SK-N-SH treated with all-trans-retinoic acid at 6 μM for 48 hours (cell line): ENCODE data around the gene HIVEP3.

Source experiments
- ATAC-seq: fragments of 200-7000 bp; cut with Tn5 transposase; 3 replicates; pipeline ENCODE4 v1.9.1; 2020; ENCODE audit warnings: mild to moderate bottlenecking, moderate library complexity
- BACH2 ChIP-seq: fragments of 250-450 bp; sonication (Bioruptor Pico); IDR thresholded peaks from 2 replicates; pipeline ENCODE4 v1.9.0; 2021; ENCODE audit warnings: mild to moderate bottlenecking, borderline replicate concordance
- CSDC2 ChIP-seq: fragments of 250-450 bp; sonication (Bioruptor Pico); IDR thresholded peaks from 2 replicates; pipeline ENCODE4 v1.5.0; 2020; ENCODE audit warnings: mild to moderate bottlenecking, moderate library complexity
- ESRRG ChIP-seq: fragments of 250-450 bp; sonication (Bioruptor Pico); IDR thresholded peaks from 2 replicates; pipeline ENCODE4 v1.6.1; 2021; ENCODE audit warnings: mild to moderate bottlenecking
- GLIS3 ChIP-seq: fragments of 250-450 bp; sonication (Bioruptor Pico); IDR thresholded peaks from 2 replicates; pipeline ENCODE4 v1.5.0; 2020; ENCODE audit warnings: mild to moderate bottlenecking, moderate library complexity
- ISL1 ChIP-seq: fragments of 250-450 bp; sonication (Bioruptor Pico); IDR thresholded peaks from 2 replicates; pipeline ENCODE4 v2.1.2; 2022; ENCODE audit warnings: mild to moderate bottlenecking, moderate library complexity
- OSR1 ChIP-seq: fragments of 250-450 bp; sonication (Bioruptor Pico); IDR thresholded peaks from 2 replicates; pipeline ENCODE4 v1.8.0; 2022; ENCODE audit warnings: moderate library complexity, mild to moderate bottlenecking, inconsistent platforms
- PPARA ChIP-seq: fragments of 250-450 bp; sonication (Bioruptor Pico); IDR thresholded peaks from 2 replicates; pipeline ENCODE4 v1.5.0; 2020; ENCODE audit warnings: mild to moderate bottlenecking, borderline replicate concordance
- RARB ChIP-seq: fragments of 250-450 bp; sonication (Bioruptor Pico); IDR thresholded peaks from 2 replicates; pipeline ENCODE4 v1.8.0; 2021; ENCODE audit warnings: mild to moderate bottlenecking, moderate library complexity
- SNAI2 ChIP-seq: fragments of 250-450 bp; sonication (Bioruptor Pico); IDR thresholded peaks from 2 replicates; pipeline ENCODE4 v1.5.0; 2020; ENCODE audit warnings: mild to moderate bottlenecking, moderate library complexity
- TCF4 ChIP-seq: fragments of 250-450 bp; sonication (Bioruptor Pico); IDR thresholded peaks from 2 replicates; pipeline ENCODE4 v1.8.0; 2021; ENCODE audit warnings: mild to moderate bottlenecking, moderate library complexity, borderline replicate concordance
- TOX ChIP-seq: fragments of 250-450 bp; sonication (Bioruptor Pico); IDR thresholded peaks from 2 replicates; pipeline ENCODE4 v1.8.0; 2021; ENCODE audit warnings: mild to moderate bottlenecking, moderate library complexity, borderline replicate concordance
- ZC3H10 ChIP-seq: fragments of 250-450 bp; sonication (Bioruptor Pico); IDR thresholded peaks from 2 replicates; pipeline ENCODE4 v1.5.1; 2021; ENCODE audit warnings: mild to moderate bottlenecking, moderate library complexity
- ZFP3 ChIP-seq: fragments of 250-450 bp; sonication (Bioruptor Pico); IDR thresholded peaks from 2 replicates; pipeline ENCODE4 v1.5.0; 2020; ENCODE audit warnings: mild to moderate bottlenecking, moderate library complexity
- ZFP30 ChIP-seq: fragments of 450-650 bp; formaldehyde crosslinking; IDR thresholded peaks from 2 replicates; pipeline ENCODE4 v1.5.0; 2022; ENCODE audit warnings: mild to moderate bottlenecking, moderate library complexity
- ZNF565 ChIP-seq: fragments of 450-650 bp; formaldehyde crosslinking; conservative IDR thresholded peaks from 2 replicates; pipeline ENCODE4 v1.5.0; 2020; ENCODE audit warnings: low read depth, mild to moderate bottlenecking, moderate library complexity
- ZNF70 ChIP-seq: fragments of 450-650 bp; formaldehyde crosslinking; IDR thresholded peaks from 2 replicates; pipeline ENCODE4 v1.5.0; 2020; ENCODE audit warnings: mild to moderate bottlenecking, moderate library complexity
- TF ChIP-seq, protein P1 (sequence below): fragments of 250-450 bp; sonication (Bioruptor Pico); IDR thresholded peaks from 2 replicates; pipeline ENCODE4 v1.5.0; 2020; ENCODE audit warnings: mild to moderate bottlenecking, moderate library complexity
- TF ChIP-seq, protein P2 (sequence below): fragments of 250-450 bp; sonication (Bioruptor Pico); IDR thresholded peaks from 2 replicates; pipeline ENCODE4 v1.5.1; 2021; ENCODE audit warnings: mild to moderate bottlenecking, moderate library complexity
- TF ChIP-seq, protein P3 (sequence below): fragments of 250-450 bp; sonication (Bioruptor Pico); IDR thresholded peaks from 2 replicates; pipeline ENCODE4 v1.8.0; 2020; ENCODE audit warnings: mild to moderate bottlenecking, moderate library complexity, borderline replicate concordance
- TF ChIP-seq, protein P4 (sequence below): fragments of 250-450 bp; sonication (Bioruptor Pico); IDR thresholded peaks from 2 replicates; pipeline ENCODE4 v1.8.0; 2021; ENCODE audit warnings: low read depth, mild to moderate bottlenecking, moderate library complexity, borderline replicate concordance
- TF ChIP-seq, protein P5 (sequence below): fragments of 250-450 bp; sonication (Bioruptor Pico); IDR thresholded peaks from 2 replicates; pipeline ENCODE4 v1.5.1; 2020; ENCODE audit warnings: low read depth, mild to moderate bottlenecking, moderate library complexity

The HIVEP3 gene

DNA sequence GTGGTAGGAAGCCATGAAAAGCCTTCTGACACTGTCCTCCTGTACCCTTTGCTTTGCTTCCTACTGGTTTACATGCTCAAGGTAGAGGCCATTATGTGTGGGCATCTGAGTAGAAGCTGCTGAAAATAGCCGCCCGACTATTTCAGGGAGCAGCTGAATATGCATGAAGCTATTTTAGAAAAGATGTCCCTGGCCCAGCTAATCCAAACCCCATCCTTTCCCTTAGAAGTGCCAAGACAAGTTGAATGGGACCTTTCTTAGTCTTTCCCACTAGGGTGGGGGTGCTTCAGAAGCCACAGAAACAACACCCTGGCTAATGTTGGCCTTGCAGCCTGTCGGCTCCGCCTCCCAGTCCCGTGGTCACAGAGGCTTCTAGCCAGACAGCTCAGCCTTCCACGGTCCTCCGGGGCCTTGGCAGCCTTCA is 229.2 kb downstream of the HIVEP3 start (continued):
- TF ChIP-seq, protein P1, sequence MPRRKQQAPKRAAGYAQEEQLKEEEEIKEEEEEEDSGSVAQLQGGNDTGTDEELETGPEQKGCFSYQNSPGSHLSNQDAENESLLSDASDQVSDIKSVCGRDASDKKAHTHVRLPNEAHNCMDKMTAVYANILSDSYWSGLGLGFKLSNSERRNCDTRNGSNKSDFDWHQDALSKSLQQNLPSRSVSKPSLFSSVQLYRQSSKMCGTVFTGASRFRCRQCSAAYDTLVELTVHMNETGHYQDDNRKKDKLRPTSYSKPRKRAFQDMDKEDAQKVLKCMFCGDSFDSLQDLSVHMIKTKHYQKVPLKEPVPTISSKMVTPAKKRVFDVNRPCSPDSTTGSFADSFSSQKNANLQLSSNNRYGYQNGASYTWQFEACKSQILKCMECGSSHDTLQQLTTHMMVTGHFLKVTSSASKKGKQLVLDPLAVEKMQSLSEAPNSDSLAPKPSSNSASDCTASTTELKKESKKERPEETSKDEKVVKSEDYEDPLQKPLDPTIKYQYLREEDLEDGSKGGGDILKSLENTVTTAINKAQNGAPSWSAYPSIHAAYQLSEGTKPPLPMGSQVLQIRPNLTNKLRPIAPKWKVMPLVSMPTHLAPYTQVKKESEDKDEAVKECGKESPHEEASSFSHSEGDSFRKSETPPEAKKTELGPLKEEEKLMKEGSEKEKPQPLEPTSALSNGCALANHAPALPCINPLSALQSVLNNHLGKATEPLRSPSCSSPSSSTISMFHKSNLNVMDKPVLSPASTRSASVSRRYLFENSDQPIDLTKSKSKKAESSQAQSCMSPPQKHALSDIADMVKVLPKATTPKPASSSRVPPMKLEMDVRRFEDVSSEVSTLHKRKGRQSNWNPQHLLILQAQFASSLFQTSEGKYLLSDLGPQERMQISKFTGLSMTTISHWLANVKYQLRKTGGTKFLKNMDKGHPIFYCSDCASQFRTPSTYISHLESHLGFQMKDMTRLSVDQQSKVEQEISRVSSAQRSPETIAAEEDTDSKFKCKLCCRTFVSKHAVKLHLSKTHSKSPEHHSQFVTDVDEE (CRISPR knock-in tag) = no peak
- TF ChIP-seq, protein P2, sequence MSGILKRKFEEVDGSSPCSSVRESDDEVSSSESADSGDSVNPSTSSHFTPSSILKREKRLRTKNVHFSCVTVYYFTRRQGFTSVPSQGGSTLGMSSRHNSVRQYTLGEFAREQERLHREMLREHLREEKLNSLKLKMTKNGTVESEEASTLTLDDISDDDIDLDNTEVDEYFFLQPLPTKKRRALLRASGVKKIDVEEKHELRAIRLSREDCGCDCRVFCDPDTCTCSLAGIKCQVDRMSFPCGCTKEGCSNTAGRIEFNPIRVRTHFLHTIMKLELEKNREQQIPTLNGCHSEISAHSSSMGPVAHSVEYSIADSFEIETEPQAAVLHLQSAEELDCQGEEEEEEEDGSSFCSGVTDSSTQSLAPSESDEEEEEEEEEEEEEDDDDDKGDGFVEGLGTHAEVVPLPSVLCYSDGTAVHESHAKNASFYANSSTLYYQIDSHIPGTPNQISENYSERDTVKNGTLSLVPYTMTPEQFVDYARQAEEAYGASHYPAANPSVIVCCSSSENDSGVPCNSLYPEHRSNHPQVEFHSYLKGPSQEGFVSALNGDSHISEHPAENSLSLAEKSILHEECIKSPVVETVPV = no peak
- no peak for TF ChIP-seq SNAI2 (CRISPR knock-in tag)
- no peak for TF ChIP-seq ZFP3 (CRISPR knock-in tag)
- TF ChIP-seq, all 23 proteins: peak for 0

DNA sequence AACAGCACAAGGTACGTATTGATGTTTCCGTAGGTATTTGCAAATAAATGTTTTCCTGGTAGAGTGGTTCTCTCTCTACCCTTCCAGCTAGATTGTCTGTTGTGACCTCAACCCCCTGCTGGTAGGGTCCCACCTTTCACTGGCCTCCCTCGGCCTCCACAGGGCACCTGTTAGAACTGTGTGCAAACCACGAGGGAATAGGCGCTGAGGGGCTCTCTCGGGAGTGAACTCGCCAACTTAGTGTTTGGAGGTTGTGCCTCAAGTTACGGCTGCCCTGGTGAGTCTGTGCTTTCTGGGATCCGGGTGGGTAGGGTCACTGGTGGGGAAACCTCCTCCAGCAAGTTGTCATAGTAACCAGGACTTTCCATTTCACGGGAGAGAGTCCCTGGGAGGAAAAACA is 229.6 kb downstream of the HIVEP3 start:
- no peak for TF ChIP-seq PPARA (CRISPR knock-in tag)
- TF ChIP-seq ZC3H10 = no peak
- no peak for TF ChIP-seq BACH2 (CRISPR knock-in tag)
- no peak for TF ChIP-seq ZFP3 (CRISPR knock-in tag)
- TF ChIP-seq CSDC2 (CRISPR knock-in tag) = no peak
- ATAC-seq = no peak

DNA sequence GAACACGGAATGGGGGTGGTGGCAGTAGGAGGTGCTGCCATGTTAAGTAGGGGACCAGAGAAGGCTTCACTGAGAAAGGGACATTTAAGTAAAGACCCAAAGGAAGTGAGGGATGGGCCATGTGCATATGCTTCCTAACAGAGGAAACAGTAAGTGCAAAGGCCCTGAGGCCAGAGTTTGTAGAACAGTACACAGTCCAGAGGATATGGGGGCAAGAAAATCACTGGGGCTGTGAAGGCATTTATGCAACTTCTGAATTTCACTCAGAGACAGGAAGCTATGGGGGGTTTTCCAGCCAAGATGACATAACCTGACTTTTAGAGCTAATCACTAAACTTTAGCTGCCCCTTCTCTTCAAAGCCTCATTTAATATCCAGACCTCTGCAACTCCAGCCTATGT is 231.7 kb downstream of the HIVEP3 start:
- ATAC-seq = no peak
- TF ChIP-seq RARB (CRISPR knock-in tag) = no peak
- TF ChIP-seq CSDC2 (CRISPR knock-in tag) = no peak
- TF ChIP-seq TOX (CRISPR knock-in tag) = no peak
- TF ChIP-seq, protein P3, sequence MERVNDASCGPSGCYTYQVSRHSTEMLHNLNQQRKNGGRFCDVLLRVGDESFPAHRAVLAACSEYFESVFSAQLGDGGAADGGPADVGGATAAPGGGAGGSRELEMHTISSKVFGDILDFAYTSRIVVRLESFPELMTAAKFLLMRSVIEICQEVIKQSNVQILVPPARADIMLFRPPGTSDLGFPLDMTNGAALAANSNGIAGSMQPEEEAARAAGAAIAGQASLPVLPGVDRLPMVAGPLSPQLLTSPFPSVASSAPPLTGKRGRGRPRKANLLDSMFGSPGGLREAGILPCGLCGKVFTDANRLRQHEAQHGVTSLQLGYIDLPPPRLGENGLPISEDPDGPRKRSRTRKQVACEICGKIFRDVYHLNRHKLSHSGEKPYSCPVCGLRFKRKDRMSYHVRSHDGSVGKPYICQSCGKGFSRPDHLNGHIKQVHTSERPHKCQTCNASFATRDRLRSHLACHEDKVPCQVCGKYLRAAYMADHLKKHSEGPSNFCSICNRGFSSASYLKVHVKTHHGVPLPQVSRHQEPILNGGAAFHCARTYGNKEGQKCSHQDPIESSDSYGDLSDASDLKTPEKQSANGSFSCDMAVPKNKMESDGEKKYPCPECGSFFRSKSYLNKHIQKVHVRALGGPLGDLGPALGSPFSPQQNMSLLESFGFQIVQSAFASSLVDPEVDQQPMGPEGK = no peak
- TF ChIP-seq, protein P4, sequence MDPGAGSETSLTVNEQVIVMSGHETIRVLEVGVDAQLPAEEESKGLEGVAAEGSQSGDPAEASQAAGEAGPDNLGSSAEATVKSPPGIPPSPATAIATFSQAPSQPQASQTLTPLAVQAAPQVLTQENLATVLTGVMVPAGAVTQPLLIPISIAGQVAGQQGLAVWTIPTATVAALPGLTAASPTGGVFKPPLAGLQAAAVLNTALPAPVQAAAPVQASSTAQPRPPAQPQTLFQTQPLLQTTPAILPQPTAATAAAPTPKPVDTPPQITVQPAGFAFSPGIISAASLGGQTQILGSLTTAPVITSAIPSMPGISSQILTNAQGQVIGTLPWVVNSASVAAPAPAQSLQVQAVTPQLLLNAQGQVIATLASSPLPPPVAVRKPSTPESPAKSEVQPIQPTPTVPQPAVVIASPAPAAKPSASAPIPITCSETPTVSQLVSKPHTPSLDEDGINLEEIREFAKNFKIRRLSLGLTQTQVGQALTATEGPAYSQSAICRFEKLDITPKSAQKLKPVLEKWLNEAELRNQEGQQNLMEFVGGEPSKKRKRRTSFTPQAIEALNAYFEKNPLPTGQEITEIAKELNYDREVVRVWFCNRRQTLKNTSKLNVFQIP = no peak
- TF ChIP-seq ZFP3 (CRISPR knock-in tag) = no peak
- no peak for TF ChIP-seq SNAI2 (CRISPR knock-in tag)
- TF ChIP-seq OSR1 (CRISPR knock-in tag) = no peak
- TF ChIP-seq ISL1 (CRISPR knock-in tag) = no peak
- TF ChIP-seq TCF4 (CRISPR knock-in tag) = no peak
- no peak for TF ChIP-seq GLIS3
- no peak for TF ChIP-seq ZNF565 (CRISPR knock-in tag)

DNA sequence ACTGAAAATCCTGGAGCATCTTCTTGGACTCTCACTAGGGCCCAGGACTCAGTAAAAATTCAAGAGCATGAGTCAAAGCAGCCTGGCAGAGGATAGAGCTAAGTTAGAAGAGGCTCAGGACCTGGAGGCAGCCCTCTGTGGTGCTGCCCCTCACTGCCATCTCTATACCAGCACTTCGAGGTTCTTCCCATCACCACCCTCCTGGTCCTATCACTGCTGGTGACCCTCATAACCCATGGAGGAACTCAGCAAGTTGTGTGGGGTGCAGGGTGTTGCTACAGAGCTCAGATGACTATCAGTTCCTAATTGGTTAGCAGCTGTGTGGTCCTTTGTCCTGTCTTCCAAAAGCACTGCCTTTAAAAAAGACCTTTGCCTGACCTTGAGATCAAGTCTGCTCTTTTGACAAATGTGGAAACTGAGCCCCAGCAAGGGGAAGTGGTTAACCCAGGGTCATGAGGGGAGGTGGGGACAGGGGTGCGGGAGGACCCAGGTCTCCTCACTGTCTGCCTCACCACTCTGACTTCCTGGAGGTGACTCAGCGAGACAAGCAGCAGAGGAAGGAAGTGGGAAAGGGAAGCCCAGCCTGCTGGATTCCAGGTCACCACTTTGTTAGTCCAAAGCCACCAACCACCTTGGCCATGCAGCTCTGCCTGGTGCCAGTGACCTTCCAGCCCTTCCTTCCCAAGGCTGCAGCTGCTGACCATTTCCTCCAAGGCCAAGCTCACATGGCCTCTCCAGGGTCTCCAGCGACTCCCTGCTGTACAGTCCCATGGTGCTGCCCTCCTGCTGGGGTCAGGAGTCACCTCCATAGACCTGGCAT is 234.8 kb downstream of the HIVEP3 start:
- TF ChIP-seq, protein P5, sequence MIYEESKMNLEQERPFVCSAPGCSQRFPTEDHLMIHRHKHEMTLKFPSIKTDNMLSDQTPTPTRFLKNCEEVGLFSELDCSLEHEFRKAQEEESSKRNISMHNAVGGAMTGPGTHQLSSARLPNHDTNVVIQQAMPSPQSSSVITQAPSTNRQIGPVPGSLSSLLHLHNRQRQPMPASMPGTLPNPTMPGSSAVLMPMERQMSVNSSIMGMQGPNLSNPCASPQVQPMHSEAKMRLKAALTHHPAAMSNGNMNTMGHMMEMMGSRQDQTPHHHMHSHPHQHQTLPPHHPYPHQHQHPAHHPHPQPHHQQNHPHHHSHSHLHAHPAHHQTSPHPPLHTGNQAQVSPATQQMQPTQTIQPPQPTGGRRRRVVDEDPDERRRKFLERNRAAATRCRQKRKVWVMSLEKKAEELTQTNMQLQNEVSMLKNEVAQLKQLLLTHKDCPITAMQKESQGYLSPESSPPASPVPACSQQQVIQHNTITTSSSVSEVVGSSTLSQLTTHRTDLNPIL (CRISPR knock-in tag) = no peak
- TF ChIP-seq ZNF565 (CRISPR knock-in tag) (no peak), ZFP30 (CRISPR knock-in tag) (no peak), ZNF70 (CRISPR knock-in tag) (no peak), BACH2 (CRISPR knock-in tag) (no peak), ZC3H10 (no peak), TOX (CRISPR knock-in tag) (no peak), ESRRG (CRISPR knock-in tag) (no peak), CSDC2 (CRISPR knock-in tag) (no peak)
- TF ChIP-seq, protein P1 (CRISPR knock-in tag) = no peak
- TF ChIP-seq, all 23 proteins: peak for 0
- ATAC-seq = peak; percentile 37; the same call in 2 of the 3 replicates
